ENCODE data around the gene ZWILCH. TPM values are rescaled to one million over a fixed set of nuclear protein-coding genes. Genes with fewer than 3 reads are reported as not detected.
A peak's percentile ranks its signal among the peaks of the same experiment; 100 is the strongest.
"Not testable (repeated sequence)": the region's sequence is repeated elsewhere in the genome, so short reads cannot be mapped to it uniquely, and the experiment has no call there.

Gene ZWILCH
- total and polyA plus RNA-seq, 2 experiments from 2014 or later: 7.5 to 15.7 TPM

DNA sequence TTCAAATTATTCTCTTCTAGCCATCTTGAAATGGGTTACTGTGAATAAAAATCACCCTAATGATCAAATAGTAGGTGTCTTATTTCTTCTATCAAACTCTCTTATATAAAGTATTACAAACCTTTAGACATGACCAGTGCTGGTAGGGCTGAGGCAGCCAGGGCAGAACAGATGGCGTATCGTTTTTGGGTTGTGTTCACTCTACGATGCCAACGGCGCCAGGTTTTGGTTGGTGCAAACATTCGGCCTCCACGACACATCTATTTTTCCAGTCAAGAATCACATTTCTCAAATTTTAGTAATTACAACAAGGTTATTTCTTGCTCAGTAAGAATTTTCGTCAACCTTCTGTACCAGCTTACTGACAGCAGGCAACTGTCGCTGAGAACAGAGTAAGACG is 2.6 kb upstream of the ZWILCH start:
- Histone ChIP-seq H3K4me1 (ENCODE audit: low read depth) (peaks cover 15% of the 10 kb centered on the region), H3K9me3 (ENCODE audit: low read depth) (no peaks in the 10 kb centered on the region), H3K36me3 (peaks cover 53% of the 10 kb centered on the region), H3K27ac (peak overlapping the region; percentile 21), H3K4me3 (peak overlapping the region; percentile 93), H3K27me3 (no peaks in the 10 kb centered on the region)
- no peak for DNase-seq (ENCODE audit: low read depth in 1 of 2, low spot score in 1 of 2)
- TF ChIP-seq CTCF (IDR thresholded peaks at IDR 0.05; ENCODE audit: low read depth, low read length): no peak

DNA sequence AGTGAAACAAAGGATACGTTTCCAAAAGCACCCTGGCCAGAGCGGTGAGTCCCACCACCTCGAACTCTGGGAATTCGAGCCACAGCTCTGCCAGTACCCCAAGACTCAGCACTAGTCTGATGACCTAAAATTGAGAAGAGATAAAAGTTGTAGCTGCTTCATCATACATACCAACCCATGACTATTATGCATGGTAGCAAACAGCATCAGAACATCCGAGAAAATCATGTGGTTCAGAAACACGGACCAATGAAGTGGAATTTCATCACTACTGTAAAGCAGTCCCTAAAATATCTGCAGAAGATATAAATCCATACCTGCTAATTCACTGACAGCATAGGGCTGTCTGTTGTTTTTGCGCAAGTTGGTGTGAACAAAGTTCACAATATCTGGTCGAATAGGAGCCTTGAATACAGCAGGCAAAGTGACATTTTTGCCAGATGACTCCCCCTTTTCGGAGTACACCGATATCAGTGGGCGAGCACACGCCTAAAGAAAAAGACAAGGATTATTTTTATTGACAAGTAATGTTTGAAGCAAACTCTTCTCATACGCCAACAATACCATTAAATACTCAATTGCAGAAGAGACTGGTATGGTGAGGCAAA is 2.0 kb upstream of the ZWILCH start:
- not testable (repeated sequence) for H3K27me3 ChIP-seq; H3K9me3 ChIP-seq (ENCODE audit: low read depth); DNase-seq (ENCODE audit: low read depth in 1 of 2, low spot score in 1 of 2)
- H3K36me3 ChIP-seq: peaks cover 51% of the 10 kb centered on the region
- H3K27ac ChIP-seq: peak overlapping the region; percentile 21
- peak overlapping the region; percentile 93 for H3K4me3 ChIP-seq
- H3K4me1 ChIP-seq (ENCODE audit: low read depth): peaks cover 13% of the 10 kb centered on the region

- no peaks in the 10 kb centered on the region for H3K9me3 ChIP-seq (ENCODE audit: low read depth)
- H3K4me3 ChIP-seq: peak overlapping the region; percentile 93
- H3K27me3 ChIP-seq: no peaks in the 10 kb centered on the region
- peak overlapping the region; percentile 95 for H3K27ac ChIP-seq
- DNase-seq (ENCODE audit: low read depth in 1 of 2, low spot score in 1 of 2): no peak
- H3K36me3 ChIP-seq: peaks cover 43% of the 10 kb centered on the region
- no peak for TF ChIP-seq CTCF (IDR thresholded peaks at IDR 0.05; ENCODE audit: low read depth, low read length)
- peaks cover 12% of the 10 kb centered on the region for H3K4me1 ChIP-seq (ENCODE audit: low read depth)
These were observed 1.2 kb upstream of the ZWILCH start for GRCh38 chr15:66503780-66504562.

DNA sequence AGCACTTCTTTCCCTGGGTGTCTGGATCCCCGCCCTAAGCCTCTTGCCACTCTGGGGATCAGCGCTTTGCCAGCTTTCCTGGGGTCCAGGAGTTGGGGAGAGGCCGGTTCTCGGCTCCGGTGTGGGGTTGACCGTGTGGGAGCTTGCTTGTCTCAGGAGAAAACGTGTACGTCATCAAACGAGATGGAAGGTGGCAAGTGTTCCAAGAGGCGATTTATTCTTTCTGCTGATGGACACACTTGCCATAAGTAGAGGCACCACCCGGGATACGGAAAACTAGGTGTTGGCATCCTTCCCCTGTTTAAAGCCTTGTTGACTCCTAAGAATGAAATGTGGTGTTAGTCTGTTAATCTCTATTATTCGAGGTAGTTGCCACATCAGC is 295 bp downstream of the ZWILCH start:
- DNase-seq (ENCODE audit: low read depth in 1 of 2, low spot score in 1 of 2): no peak
- Histone ChIP-seq H3K4me1 (ENCODE audit: low read depth) (peaks cover 12% of the 10 kb centered on the region), H3K27ac (peak overlapping the region; percentile 95), H3K36me3 (peaks cover 28% of the 10 kb centered on the region), H3K27me3 (no peaks in the 10 kb centered on the region), H3K9me3 (ENCODE audit: low read depth) (no peaks in the 10 kb centered on the region), H3K4me3 (peak overlapping the region; percentile 93)
- no peak for TF ChIP-seq CTCF (IDR thresholded peaks at IDR 0.05; ENCODE audit: low read depth, low read length)

- Histone ChIP-seq H3K4me1 (ENCODE audit: low read depth) (peaks cover 12% of the 10 kb centered on the region), H3K4me3 (peak overlapping the region; percentile 93), H3K27ac (no peak overlapping the region), H3K36me3 (peaks cover 24% of the 10 kb centered on the region), H3K9me3 (ENCODE audit: low read depth) (no peaks in the 10 kb centered on the region), H3K27me3 (no peaks in the 10 kb centered on the region)
- DNase-seq (ENCODE audit: low read depth in 1 of 2, low spot score in 1 of 2): no peak
- no peak for TF ChIP-seq CTCF (IDR thresholded peaks at IDR 0.05; ENCODE audit: low read depth, low read length)
These were observed 692 bp downstream of the ZWILCH start for GRCh38 chr15:66505818-66506217.

- DNase-seq (ENCODE audit: low read depth in 1 of 2, low spot score in 1 of 2): no peak
- Histone ChIP-seq H3K27ac (no peak overlapping the region), H3K27me3 (no peaks in the 10 kb centered on the region), H3K4me1 (ENCODE audit: low read depth) (peaks cover 5% of the 10 kb centered on the region), H3K4me3 (no peak overlapping the region), H3K9me3 (ENCODE audit: low read depth) (no peaks in the 10 kb centered on the region), H3K36me3 (no peaks in the 10 kb centered on the region)
- no peak for TF ChIP-seq CTCF (IDR thresholded peaks at IDR 0.05; ENCODE audit: low read depth, low read length)
These were observed 3.3 kb downstream of the ZWILCH start for GRCh38 chr15:66508293-66508883.
